K562 (cell line): ENCODE measurements around the gene FKBP7. TPM values are rescaled to one million over a fixed set of nuclear protein-coding genes. Genes with fewer than 3 reads are reported as not detected.

Source experiments
- E2F6 ChIP-seq, 2 experiments: IDR thresholded peaks; 2 replicates each; pipeline ENCODE4 v1.6.1; 2011; ENCODE audit warnings: borderline replicate concordance in 1 of 2, control low read depth in 1 of 2, low read depth in 1 of 2, low read length in 1 of 2, mild to moderate bottlenecking in 1 of 2, mixed read lengths in 1 of 2, moderate library complexity in 1 of 2; ENCODE audit not compliant: insufficient read depth in 1 of 2, insufficient read length in 1 of 2, poor library complexity in 1 of 2, severe bottlenecking in 1 of 2; ENCODE audit errors: extremely low read depth in 1 of 2
- FOS ChIP-seq: IDR thresholded peaks from 3 replicates; pipeline ENCODE4 v1.6.1; 2011; ENCODE audit not compliant: insufficient read length; ENCODE audit errors: extremely low read depth
- MGA ChIP-seq: fragments of 450-650 bp; IDR thresholded peaks from 2 replicates; pipeline ENCODE4 v1.6.1; 2016; ENCODE audit warnings: mild to moderate bottlenecking, moderate library complexity
- SIN3A ChIP-seq, 2 experiments: fragments of 150-350 bp in 1 of 2; IDR thresholded peaks; 2 replicates each; pipeline ENCODE4 v1.6.1; 2011 to 2016; ENCODE audit warnings: borderline replicate concordance in 2 of 2, low read depth in 2 of 2, low read length in 2 of 2, mild to moderate bottlenecking in 2 of 2, moderate library complexity in 2 of 2; ENCODE audit not compliant: control insufficient read depth in 1 of 2
- SIN3B ChIP-seq: fragments of 450-650 bp; IDR thresholded peaks from 2 replicates; pipeline ENCODE4 v1.6.1; 2017; ENCODE audit warnings: low read depth, mild to moderate bottlenecking, moderate library complexity
- UBTF ChIP-seq, 2 experiments: IDR thresholded peaks; 2 replicates each; pipeline ENCODE4 v1.6.1; 2012; ENCODE audit warnings: improper control_type of control experiment in 2 of 2, low read depth in 2 of 2, low read length in 2 of 2, borderline replicate concordance in 1 of 2
- YY1 ChIP-seq, 3 experiments: IDR thresholded peaks; 2 replicates each; pipeline ENCODE4 v1.6.1; 2011; ENCODE audit warnings: low read length in 2 of 3, mild to moderate bottlenecking in 2 of 3, moderate library complexity in 2 of 3, borderline replicate concordance in 1 of 3, control low read depth in 1 of 3, low read depth in 1 of 3; ENCODE audit not compliant: insufficient read depth in 3 of 3, insufficient replicate concordance in 2 of 3, control insufficient read depth in 1 of 3, insufficient read length in 1 of 3; ENCODE audit errors: extremely low read depth in 1 of 3
- ZNF395 ChIP-seq: fragments of 200-800 bp; sonication (Bioruptor generic); IDR thresholded peaks from 2 replicates; pipeline ENCODE4 v1.6.1; 2017; ENCODE audit warnings: missing genetic modification characterization, missing compliant biosample characterization
- polyA plus RNA-seq, 8 experiments: library from polyadenylated mRNA; depleted of rRNA in 4 of 8; stranded (reverse) in 5 of 8; unstranded in 3 of 8; fragments of >200 nt; fragmentation: Nextera tagmentation in 2 of 8; fragmentation: Illumina TruSeq in 1 of 8; extraction: Ambion mirVana in 2 of 8; extraction: Trizol in 1 of 8; gene quantifications; 2 replicates each; pipeline versions ENCODE4 v1.2.1 to v1.2.3, GENCODE V29; 2011 to 2014; ENCODE audit warnings: inconsistent platforms in 1 of 8, missing spikeins in 1 of 8
- total RNA-seq, 7 experiments: library from RNA; depleted of rRNA in 6 of 7; stranded (reverse); fragments of >200 nt in 6 of 7; fragmentation: Illumina TruSeq in 2 of 7; extraction: Trizol in 2 of 7; gene quantifications; 2 replicates each; pipeline versions ENCODE4 v1.2.1 to v1.2.3, GENCODE V29; 2011 to 2021; ENCODE audit warnings: low replicate concordance in 1 of 7

FKBP7 gene
- total and polyA plus RNA-seq, 9 of the 15 experiments (the other 6 are each of a cell fraction or from before 2014, with no cell fraction given): 6.1 to 23.2 (median 19.0) TPM

GRCh38 chr2:178491612-178492011 is 13.2 kb upstream of the FKBP7 start (continued):
- TF ChIP-seq MGA (peak; percentile 15; the same call in 1 of the 2 replicates), SIN3B (no peak), SIN3A (IDR thresholded peaks at IDR 0.05; ENCODE audit: borderline replicate concordance in 2 of 2, control insufficient read depth in 1 of 2, low read depth in 2 of 2, low read length in 2 of 2) (no peak), YY1 (IDR thresholded peaks at IDR 0.05; ENCODE audit: borderline replicate concordance in 1 of 3, control insufficient read depth in 1 of 3, extremely low read depth in 1 of 3, insufficient read depth in 3 of 3, insufficient read length in 1 of 3, insufficient replicate concordance in 2 of 3, low read depth in 1 of 3, low read length in 2 of 3) (peak in 2 of 3 experiments; percentile 28 to 70), E2F6 (IDR thresholded peaks at IDR 0.05; ENCODE audit: borderline replicate concordance in 1 of 2, extremely low read depth in 1 of 2, insufficient read depth in 1 of 2, insufficient read length in 1 of 2, low read depth in 1 of 2, low read length in 1 of 2, poor library complexity in 1 of 2, severe bottlenecking in 1 of 2) (peak in 1 of 2 experiments; percentile 38), FOS (no peak), ZNF395 (no peak), UBTF (IDR thresholded peaks at IDR 0.05; ENCODE audit: borderline replicate concordance in 1 of 2, low read depth in 2 of 2, low read length in 2 of 2) (no peak)
